H9 (cell line): ENCODE measurements around the gene NCR1. TPM values are rescaled to one million over a fixed set of nuclear protein-coding genes. Genes with fewer than 3 reads are reported as not detected.

Experiments
- DNase-seq: peaks from one replicate; pipeline ENCODE4 v3.0.0-alpha.2; 2017
- H2AFZ ChIP-seq: one replicate; pipeline ENCODE4 v1.6.1; 2013; ENCODE audit warnings: mild to moderate bottlenecking, low read length, control low read depth, moderate library complexity
- H2AK5ac ChIP-seq: 2 replicates; pipeline ENCODE4 v1.6.1; 2013; ENCODE audit warnings: low read length, control low read depth, mixed read lengths; ENCODE audit not compliant: insufficient read length
- H2BK120ac ChIP-seq: one replicate; pipeline ENCODE4 v1.6.1; 2013; ENCODE audit warnings: low read depth, mild to moderate bottlenecking, low read length, control low read depth, inconsistent platforms; ENCODE audit not compliant: poor library complexity, severe bottlenecking
- H2BK12ac ChIP-seq: 2 replicates; pipeline ENCODE4 v1.6.1; 2013; ENCODE audit warnings: low read length, control low read depth, mixed read lengths, low read depth; ENCODE audit not compliant: insufficient read length
- H2BK15ac ChIP-seq: 2 replicates; pipeline ENCODE4 v1.6.1; 2013; ENCODE audit warnings: low read depth, low read length, control low read depth
- H2BK20ac ChIP-seq: one replicate; pipeline ENCODE4 v1.6.1; 2013; ENCODE audit warnings: low read depth, mild to moderate bottlenecking, low read length, control low read depth, inconsistent platforms; ENCODE audit not compliant: poor library complexity, severe bottlenecking
- H2BK5ac ChIP-seq: 2 replicates; pipeline ENCODE4 v1.6.1; 2013; ENCODE audit warnings: low read length, control low read depth, mixed read lengths; ENCODE audit not compliant: insufficient read length
- H3K14ac ChIP-seq: 2 replicates; pipeline ENCODE4 v1.6.1; 2013; ENCODE audit warnings: low read length, control low read depth; ENCODE audit not compliant: insufficient read depth
- H3K18ac ChIP-seq: 2 replicates; pipeline ENCODE4 v1.6.1; 2013; ENCODE audit warnings: low read depth, mild to moderate bottlenecking, mixed read lengths, low read length, control low read depth; ENCODE audit not compliant: insufficient read length
- H3K23ac ChIP-seq: 2 replicates; pipeline ENCODE4 v1.6.1; 2013; ENCODE audit warnings: low read length, control low read depth, mixed read lengths, low read depth; ENCODE audit not compliant: insufficient read length
- H3K23me2 ChIP-seq: 2 replicates; pipeline ENCODE4 v1.6.1; 2013; ENCODE audit warnings: low read depth, mild to moderate bottlenecking, mixed read lengths, low read length, control low read depth; ENCODE audit not compliant: insufficient read length, poor library complexity, severe bottlenecking
- H3K27ac ChIP-seq: 2 replicates; pipeline ENCODE4 v1.5.1; 2013; ENCODE audit warnings: low read length, control low read depth, mixed read lengths, low read depth; ENCODE audit not compliant: insufficient read length
- H3K27me3 ChIP-seq: 2 replicates; pipeline ENCODE4 v1.6.1; 2013; ENCODE audit warnings: low read length, control low read depth, inconsistent platforms; ENCODE audit not compliant: insufficient read depth
- H3K4ac ChIP-seq: 2 replicates; pipeline ENCODE4 v1.6.1; 2013; ENCODE audit warnings: low read depth, mild to moderate bottlenecking, control low read depth, inconsistent platforms, low read length, moderate library complexity
- H3K4me1 ChIP-seq: 2 replicates; pipeline ENCODE4 v1.6.1; 2013; ENCODE audit warnings: low read length, control low read depth, inconsistent platforms; ENCODE audit not compliant: insufficient read depth
- H3K4me2 ChIP-seq: 2 replicates; pipeline ENCODE4 v1.6.1; 2013; ENCODE audit warnings: low read length, control low read depth, mixed read lengths; ENCODE audit not compliant: insufficient read length, insufficient read depth
- H3K56ac ChIP-seq: 2 replicates; pipeline ENCODE4 v1.6.1; 2013; ENCODE audit warnings: low read depth, mild to moderate bottlenecking, mixed read lengths, low read length, control low read depth; ENCODE audit not compliant: insufficient read length
- H3K79me1 ChIP-seq: 2 replicates; pipeline ENCODE4 v1.6.1; 2013; ENCODE audit warnings: low read depth, mild to moderate bottlenecking, moderate library complexity, low read length, control low read depth, inconsistent platforms; ENCODE audit not compliant: insufficient read depth, poor library complexity, severe bottlenecking
- H3K79me2 ChIP-seq: 2 replicates; pipeline ENCODE4 v1.6.1; 2013; ENCODE audit warnings: low read length, control low read depth, inconsistent platforms; ENCODE audit not compliant: insufficient read depth
- H3K9ac ChIP-seq: 2 replicates; pipeline ENCODE4 v1.6.1; 2013; ENCODE audit warnings: low read length, control low read depth, mixed read lengths; ENCODE audit not compliant: insufficient read length; ENCODE audit errors: extremely low read depth
- H3K9me3 ChIP-seq: one replicate; pipeline ENCODE4 v1.6.1; 2013; ENCODE audit warnings: low read depth, low read length, inconsistent platforms; ENCODE audit not compliant: control insufficient read depth
- H3T11ph ChIP-seq: one replicate; pipeline ENCODE4 v1.6.1; 2013; ENCODE audit warnings: mild to moderate bottlenecking, low read length, control low read depth, inconsistent platforms
- H4K20me1 ChIP-seq: one replicate; pipeline ENCODE4 v1.6.1; 2013; ENCODE audit not compliant: control insufficient read depth, insufficient read length, insufficient read depth
- H4K5ac ChIP-seq: 2 replicates; pipeline ENCODE4 v1.6.1; 2013; ENCODE audit warnings: low read depth, mild to moderate bottlenecking, mixed read lengths, low read length, control low read depth; ENCODE audit not compliant: insufficient read length
- H4K8ac ChIP-seq: replicated peaks from 2 replicates; pipeline ENCODE4 v1.6.1; 2013; ENCODE audit warnings: low read length, control low read depth, mixed read lengths, low read depth; ENCODE audit not compliant: insufficient read length
- H4K91ac ChIP-seq: 2 replicates; pipeline ENCODE4 v1.6.1; 2013; ENCODE audit warnings: low read depth, mild to moderate bottlenecking, moderate library complexity, mixed read lengths, low read length, control low read depth; ENCODE audit not compliant: insufficient read length
- H3K27ac Mint-ChIP-seq, 3 experiments: 2 replicates in 2 of 3; 3 replicates in 1 of 3; pipeline ENCODE4 v1.8.0; 2020 to 2021; ENCODE audit warnings: mixed read lengths in 3 of 3, mild to moderate bottlenecking in 1 of 3, moderate library complexity in 1 of 3
- H3K27me3 Mint-ChIP-seq: 2 replicates; pipeline ENCODE4 v1.8.0; 2021; ENCODE audit warnings: low read depth, mild to moderate bottlenecking, moderate library complexity, mixed read lengths
- H3K36me3 Mint-ChIP-seq, 3 experiments: 2 replicates in 2 of 3; 3 replicates in 1 of 3; pipeline ENCODE4 v1.8.0; 2020 to 2021; ENCODE audit warnings: low read depth in 3 of 3, mixed read lengths in 3 of 3; ENCODE audit not compliant: insufficient read depth in 1 of 3
- H3K4me1 Mint-ChIP-seq, 2 experiments: 2 replicates each; pipeline ENCODE4 v1.8.0; 2020; ENCODE audit warnings: mixed read lengths in 2 of 2
- H3K4me3 Mint-ChIP-seq, 2 experiments: 2 replicates in 1 of 2; 3 replicates in 1 of 2; pipeline ENCODE4 v1.8.0; 2020 to 2021; ENCODE audit warnings: mild to moderate bottlenecking in 2 of 2, mixed read lengths in 2 of 2, moderate library complexity in 1 of 2
- H3K9me3 Mint-ChIP-seq, 2 experiments: 2 replicates in 1 of 2; 3 replicates in 1 of 2; pipeline ENCODE4 v1.8.0; 2020; ENCODE audit warnings: mild to moderate bottlenecking in 2 of 2, mixed read lengths in 2 of 2, moderate library complexity in 1 of 2
- WGBS: extraction: QIAGEN DNeasy Blood & Tissue Kit; methylation state at CpG from one replicate; pipeline ENCODE4 v1.1.7; 2013; ENCODE audit warnings: missing lambda C conversion rate, low lambda C conversion rate, mixed read lengths; ENCODE audit not compliant: insufficient read length; ENCODE audit errors: extremely low coverage; 5-methylcytosine and 5-hydroxymethylcytosine counted together
- total RNA-seq: library from RNA; stranded (reverse); gene quantifications from 2 replicates; pipeline ENCODE4 v1.2.1, GENCODE V29; 2021
- TF ChIP-seq, protein P1 (sequence below): fragments of 200-600 bp; sonication (generic); conservative IDR thresholded peaks from 3 replicates; pipeline ENCODE4 v1.8.0; 2021; ENCODE audit warnings: antibody characterized with exemption, mild to moderate bottlenecking

NCR1 gene
- total RNA-seq, 1 experiment from 2014 or later, result 2.0 TPM

DNA sequence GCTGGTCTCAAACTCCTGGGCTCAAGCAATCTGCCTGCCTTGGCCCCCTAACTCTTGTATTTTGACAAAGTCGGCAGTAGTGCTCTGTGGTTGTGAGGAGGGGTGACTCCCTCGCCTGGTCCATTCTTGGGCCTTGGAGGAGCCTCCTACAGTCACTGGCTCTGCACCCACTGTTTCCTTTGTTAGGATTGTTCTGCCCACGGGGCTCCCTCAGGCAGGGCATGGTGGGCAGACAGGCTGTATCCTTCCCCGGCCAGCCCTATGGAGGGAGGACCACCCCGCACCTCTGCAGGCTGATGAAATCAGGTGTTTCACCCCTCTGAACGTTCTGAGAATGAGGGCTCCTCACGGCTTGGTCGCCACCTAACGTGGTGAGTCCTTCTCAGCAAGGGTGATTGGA, 22.7 kb upstream of the NCR1 start:
- H2BK20ac ChIP-seq, result no peak overlapping the region
- H2BK15ac ChIP-seq, result no peak overlapping the region
- no peaks in the 10 kb centered on the region for H3K27me3 ChIP-seq
- H2AK5ac ChIP-seq, result no peak overlapping the region
- no peak overlapping the region for H3K4ac ChIP-seq
- H3K9me3 ChIP-seq, result no peaks in the 10 kb centered on the region
- no peak overlapping the region for H3K4me2 ChIP-seq
- TF ChIP-seq, protein P1, sequence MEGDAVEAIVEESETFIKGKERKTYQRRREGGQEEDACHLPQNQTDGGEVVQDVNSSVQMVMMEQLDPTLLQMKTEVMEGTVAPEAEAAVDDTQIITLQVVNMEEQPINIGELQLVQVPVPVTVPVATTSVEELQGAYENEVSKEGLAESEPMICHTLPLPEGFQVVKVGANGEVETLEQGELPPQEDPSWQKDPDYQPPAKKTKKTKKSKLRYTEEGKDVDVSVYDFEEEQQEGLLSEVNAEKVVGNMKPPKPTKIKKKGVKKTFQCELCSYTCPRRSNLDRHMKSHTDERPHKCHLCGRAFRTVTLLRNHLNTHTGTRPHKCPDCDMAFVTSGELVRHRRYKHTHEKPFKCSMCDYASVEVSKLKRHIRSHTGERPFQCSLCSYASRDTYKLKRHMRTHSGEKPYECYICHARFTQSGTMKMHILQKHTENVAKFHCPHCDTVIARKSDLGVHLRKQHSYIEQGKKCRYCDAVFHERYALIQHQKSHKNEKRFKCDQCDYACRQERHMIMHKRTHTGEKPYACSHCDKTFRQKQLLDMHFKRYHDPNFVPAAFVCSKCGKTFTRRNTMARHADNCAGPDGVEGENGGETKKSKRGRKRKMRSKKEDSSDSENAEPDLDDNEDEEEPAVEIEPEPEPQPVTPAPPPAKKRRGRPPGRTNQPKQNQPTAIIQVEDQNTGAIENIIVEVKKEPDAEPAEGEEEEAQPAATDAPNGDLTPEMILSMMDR, result no peak
- no peaks in the 10 kb centered on the region for H3K23me2 ChIP-seq
- H3K14ac ChIP-seq, result no peak overlapping the region
- no peak overlapping the region for H2BK12ac ChIP-seq
- no peak overlapping the region for H2BK5ac ChIP-seq
- H2AFZ ChIP-seq, result no peak overlapping the region
- H3K27ac Mint-ChIP-seq, result no peak overlapping the region
- no peak overlapping the region for H2BK120ac ChIP-seq
- peaks cover 7 to 95% of the 10 kb centered on the region in 2 experiments for H3K9me3 Mint-ChIP-seq
- no peak overlapping the region for H3K27ac ChIP-seq
- H3K36me3 Mint-ChIP-seq, result peaks cover 0 to 5% (median 0%) of the 10 kb centered on the region in 3 experiments; a peak in 3 of 7 replicates
- WGBS, result no CpG with 5 or more reads among the region's 9 CpGs
- no peaks in the 10 kb centered on the region for H3K79me2 ChIP-seq
- peaks cover 0 to 10% of the 10 kb centered on the region in 2 experiments; a peak in 2 of 4 replicates for H3K4me1 Mint-ChIP-seq
- peaks cover 29% of the 10 kb centered on the region for H3K27me3 Mint-ChIP-seq
- no peaks in the 10 kb centered on the region for H3K4me1 ChIP-seq
- no peak overlapping the region for H3K9ac ChIP-seq
- DNase-seq, result no peak
- no peak overlapping the region for H3K23ac ChIP-seq
- H3K4me3 Mint-ChIP-seq, result no peak overlapping the region
- H3T11ph ChIP-seq, result no peak overlapping the region
- H3K79me1 ChIP-seq, result no peaks in the 10 kb centered on the region
- no peak overlapping the region for H4K8ac ChIP-seq
- H4K20me1 ChIP-seq, result no peaks in the 10 kb centered on the region
- no peak overlapping the region for H4K91ac ChIP-seq
- no peak overlapping the region for H4K5ac ChIP-seq
- H3K18ac ChIP-seq, result no peak overlapping the region
- H3K56ac ChIP-seq, result no peak overlapping the region
